Osteocyte (in vitro differentiated cells): ENCODE measurements around the gene CFAP100. TPM values are rescaled to one million over a fixed set of nuclear protein-coding genes. Genes with fewer than 3 reads are reported as not detected.

Experiments
- DNase-seq: peaks from one replicate; pipeline ENCODE4 v3.0.0; 2021; ENCODE audit warnings: mixed read lengths; ENCODE audit not compliant: unreplicated experiment; ENCODE audit errors: extremely low spot score
- H3K27ac Mint-ChIP-seq: one replicate; pipeline ENCODE4 v1.8.0; 2021; ENCODE audit warnings: mild to moderate bottlenecking, mixed read lengths; ENCODE audit not compliant: unreplicated experiment
- H3K27me3 Mint-ChIP-seq: one replicate; pipeline ENCODE4 v1.8.0; 2021; ENCODE audit warnings: mixed read lengths; ENCODE audit not compliant: unreplicated experiment
- H3K36me3 Mint-ChIP-seq: one replicate; pipeline ENCODE4 v1.8.0; 2021; ENCODE audit warnings: mixed read lengths; ENCODE audit not compliant: unreplicated experiment
- H3K4me1 Mint-ChIP-seq: one replicate; pipeline ENCODE4 v1.8.0; 2021; ENCODE audit warnings: mixed read lengths; ENCODE audit not compliant: unreplicated experiment
- H3K4me3 Mint-ChIP-seq: one replicate; pipeline ENCODE4 v1.8.0; 2021; ENCODE audit warnings: mild to moderate bottlenecking, moderate library complexity, mixed read lengths; ENCODE audit not compliant: unreplicated experiment
- H3K9me3 Mint-ChIP-seq: one replicate; pipeline ENCODE4 v1.8.0; 2021; ENCODE audit warnings: mixed read lengths; ENCODE audit not compliant: unreplicated experiment
- CTCF ChIP-seq: fragments of 200-600 bp; sonication (generic); IDR thresholded peaks from 2 replicates; pipeline ENCODE4 v1.5.0; 2021; ENCODE audit warnings: antibody characterized with exemption, mild to moderate bottlenecking, moderate library complexity
- total RNA-seq: library from RNA; stranded (reverse); gene quantifications from 2 replicates; pipeline ENCODE4 v1.2.1, GENCODE V29; 2021

CFAP100 gene
- total RNA-seq, 1 donor from 2014 or later, result not detected

- Mint-ChIP-seq H3K27me3 (peaks cover 41% of the 10 kb centered on the region), H3K4me1 (peaks cover 8% of the 10 kb centered on the region), H3K27ac (no peak overlapping the region), H3K9me3 (no peaks in the 10 kb centered on the region), H3K4me3 (no peak overlapping the region), H3K36me3 (no peaks in the 10 kb centered on the region)
- no peak for DNase-seq
- no peak for TF ChIP-seq CTCF
Observed at GRCh38 chr3:126361211-126361610, 33.5 kb upstream of the CFAP100 start.

GRCh38 chr3:126364130-126364695 is 30.5 kb upstream of the CFAP100 start:
- DNase-seq, result no peak
- Mint-ChIP-seq H3K9me3 (no peaks in the 10 kb centered on the region), H3K36me3 (no peaks in the 10 kb centered on the region), H3K4me1 (no peaks in the 10 kb centered on the region), H3K27me3 (peaks cover 30% of the 10 kb centered on the region), H3K4me3 (no peak overlapping the region), H3K27ac (no peak overlapping the region)
- no peak for TF ChIP-seq CTCF

- DNase-seq, result no peak
- TF ChIP-seq CTCF, result no peak
- Mint-ChIP-seq H3K9me3 (no peaks in the 10 kb centered on the region), H3K4me1 (no peaks in the 10 kb centered on the region), H3K36me3 (no peaks in the 10 kb centered on the region), H3K27ac (no peak overlapping the region), H3K27me3 (peaks cover 25% of the 10 kb centered on the region), H3K4me3 (no peak overlapping the region)
Observed at GRCh38 chr3:126364731-126365301, 29.9 kb upstream of the CFAP100 start.

GRCh38 chr3:126365351-126366277 is 29.1 kb upstream of the CFAP100 start:
- Mint-ChIP-seq H3K27me3 (peaks cover 20% of the 10 kb centered on the region), H3K27ac (no peak overlapping the region)

More at GRCh38 chr3:126365351-126366277, 29.1 kb upstream of the CFAP100 start:
- no peak for DNase-seq
- no peak for TF ChIP-seq CTCF
- Mint-ChIP-seq H3K4me3 (no peak overlapping the region), H3K9me3 (no peaks in the 10 kb centered on the region), H3K4me1 (no peaks in the 10 kb centered on the region), H3K36me3 (no peaks in the 10 kb centered on the region)
